GM13977 (cell line): ENCODE data around the gene MOB1B.
"Not testable (repeated sequence)": the region's sequence is repeated elsewhere in the genome, so short reads cannot be mapped to it uniquely, and the experiment has no call there.

Experiments used
- DNase-seq: peaks from one replicate; pipeline ENCODE4 v3.0.0; 2012; ENCODE audit warnings: low spot score
- CTCF ChIP-seq: IDR thresholded peaks from 2 replicates; pipeline ENCODE4 v1.5.1; 2012; ENCODE audit warnings: mild to moderate bottlenecking, control low read depth; ENCODE audit not compliant: insufficient read depth; ENCODE audit errors: extremely low read depth, missing control alignments
- in situ Hi-C: fragments of 300-500 bp; cut with MboI; formaldehyde crosslinking; loops from one replicate; pipeline ENCODE4 v1.12.0; 2022; ENCODE audit warnings: low sequenced_read_pairs, low pct_unique_long_range_greater_than_20kb, mixed read lengths, inconsistent platforms; ENCODE audit not compliant: unreplicated experiment

The MOB1B gene

GRCh38 chr4:70997546-70997945, 95.4 kb downstream of the MOB1B start:
- no peak for TF ChIP-seq CTCF
- DNase-seq, result no peak
- in situ Hi-C loops, result no loop called here

- in situ Hi-C loops, DNase-seq: not testable (repeated sequence)
Measured at GRCh38 chr4:70999639-71000038, 97.5 kb downstream of the MOB1B start.

GRCh38 chr4:71001363-71001762, 99.2 kb downstream of the MOB1B start:
- in situ Hi-C loops, DNase-seq: not testable (repeated sequence)

GRCh38 chr4:71004281-71004851, 102.2 kb downstream of the MOB1B start:
- in situ Hi-C loops, result no loop called here
- DNase-seq, result no peak
- peak; percentile 44 for TF ChIP-seq CTCF

- DNase-seq, in situ Hi-C loops: not testable (repeated sequence)
Measured at GRCh38 chr4:71005025-71005424, 102.9 kb downstream of the MOB1B start.

GRCh38 chr4:71006203-71006907, 104.2 kb downstream of the MOB1B start:
- in situ Hi-C loops, result no loop called here
- DNase-seq, result peak; percentile 57
- TF ChIP-seq CTCF, result no peak

GRCh38 chr4:71008196-71008595, 106.0 kb downstream of the MOB1B start:
- no peak for DNase-seq
- in situ Hi-C loops, result no loop called here

More at GRCh38 chr4:71008196-71008595, 106.0 kb downstream of the MOB1B start:
- no peak for TF ChIP-seq CTCF
